Lower lobe of right lung (tissue), 2 donors: ENCODE results near the gene IL3. TPM values are rescaled to one million over a fixed set of nuclear protein-coding genes. Genes with fewer than 3 reads are reported as not detected.

Experiments used
- ATAC-seq, 2 donors: fragments of 200-7000 bp; cut with Tn5 transposase; one replicate each; pipeline ENCODE4 v1.9.1; 2020 to 2022; ENCODE audit warnings: mild to moderate bottlenecking in 2 of 2, moderate library complexity in 2 of 2
- DNase-seq: peaks from one replicate; pipeline ENCODE4 v3.0.0-alpha.2; 2020
- H3K27ac ChIP-seq: fragments of 200-600 bp; one replicate; pipeline ENCODE4 v1.8.0; 2022
- H3K27me3 ChIP-seq: fragments of 200-600 bp; one replicate; pipeline ENCODE4 v1.8.0; 2022; ENCODE audit warnings: low read depth
- H3K36me3 ChIP-seq: fragments of 200-600 bp; one replicate; pipeline ENCODE4 v1.8.0; 2022; ENCODE audit warnings: mild to moderate bottlenecking
- H3K4me1 ChIP-seq: fragments of 200-600 bp; one replicate; pipeline ENCODE4 v1.8.0; 2022
- H3K4me3 ChIP-seq: fragments of 200-600 bp; one replicate; pipeline ENCODE4 v1.8.0; 2022; ENCODE audit warnings: mild to moderate bottlenecking
- H3K9me3 ChIP-seq: fragments of 200-600 bp; one replicate; pipeline ENCODE4 v1.8.0; 2022
- CTCF ChIP-seq: fragments of 200-600 bp; IDR thresholded peaks from one replicate; pipeline ENCODE4 v1.8.0; 2022; ENCODE audit warnings: antibody characterized with exemption, mild to moderate bottlenecking
- intact Hi-C: fragments of 100-400 bp; cut with DNase I; formaldehyde crosslinking; loops from one replicate; pipeline ENCODE4 v1.11.0; 2022
- total RNA-seq: library from RNA; stranded (reverse); fragmentation: NEBNext Ultra II Directional; extraction: Animal tissue kit (Norgen Biotek cat#: 25700); gene quantifications from one replicate; pipeline ENCODE4 v1.2.1, GENCODE V29; 2021
- donor health status: DM: no; HTN: yes; CAD: no; lungs with severe emphysema.

Gene IL3
- total RNA-seq, 1 donor from 2014 or later = not detected

GRCh38 chr5:132094393-132095076 is 34.1 kb downstream of the IL3 start:
- no peak overlapping the region for H3K4me3 ChIP-seq
- TF ChIP-seq CTCF = no peak
- H3K36me3 ChIP-seq = no peaks in the 10 kb centered on the region
- no peaks in the 10 kb centered on the region for H3K27me3 ChIP-seq
- intact Hi-C loops = no loop called here
- H3K27ac ChIP-seq = no peak overlapping the region
- DNase-seq (peak; percentile 26), ATAC-seq (peak in 1 of 2 donors; percentile 28)
- H3K4me1 ChIP-seq = peaks cover 14% of the 10 kb centered on the region
- no peaks in the 10 kb centered on the region for H3K9me3 ChIP-seq

- ATAC-seq = no peak
- Histone ChIP-seq H3K9me3 (no peaks in the 10 kb centered on the region), H3K27ac (no peak overlapping the region), H3K4me3 (no peak overlapping the region), H3K27me3 (no peaks in the 10 kb centered on the region), H3K4me1 (peaks cover 14% of the 10 kb centered on the region), H3K36me3 (no peaks in the 10 kb centered on the region)
- peak; percentile 17 for DNase-seq
- intact Hi-C loops = no loop called here
- TF ChIP-seq CTCF = no peak
Observed at GRCh38 chr5:132095077-132095410, 34.6 kb downstream of the IL3 start.

GRCh38 chr5:132095424-132095972 is 35.0 kb downstream of the IL3 start:
- Histone ChIP-seq H3K4me1 (peaks cover 16% of the 10 kb centered on the region), H3K9me3 (no peaks in the 10 kb centered on the region), H3K27ac (no peak overlapping the region), H3K27me3 (no peaks in the 10 kb centered on the region), H3K36me3 (no peaks in the 10 kb centered on the region), H3K4me3 (no peak overlapping the region)
- peak; percentile 41 for DNase-seq
- TF ChIP-seq CTCF = no peak
- peak; percentile 28 to 46 for ATAC-seq
- intact Hi-C loops = no loop called here

- no peak for TF ChIP-seq CTCF
Observed at GRCh38 chr5:132096904-132097303, 36.4 kb downstream of the IL3 start.

GRCh38 chr5:132098151-132098594 is 37.7 kb downstream of the IL3 start:
- no peak overlapping the region for H3K27ac ChIP-seq
- intact Hi-C loops = no loop called here
- H3K9me3 ChIP-seq = no peaks in the 10 kb centered on the region
- ATAC-seq (no peak), DNase-seq (no peak)
- H3K4me3 ChIP-seq = no peak overlapping the region
- TF ChIP-seq CTCF = no peak
- H3K4me1 ChIP-seq = peaks cover 23% of the 10 kb centered on the region
- no peaks in the 10 kb centered on the region for H3K36me3 ChIP-seq
- no peaks in the 10 kb centered on the region for H3K27me3 ChIP-seq

More at GRCh38 chr5:132096904-132097303, 36.4 kb downstream of the IL3 start:
- no peak for DNase-seq
- no peaks in the 10 kb centered on the region for H3K9me3 ChIP-seq
- H3K27ac ChIP-seq = no peak overlapping the region
- no peaks in the 10 kb centered on the region for H3K36me3 ChIP-seq
- no peaks in the 10 kb centered on the region for H3K27me3 ChIP-seq
- ATAC-seq = no peak
- intact Hi-C loops = no loop called here
- peaks cover 17% of the 10 kb centered on the region for H3K4me1 ChIP-seq
- H3K4me3 ChIP-seq = no peak overlapping the region
